GM18951 (cell line): ENCODE data around the gene RER1.

Source experiments
- POLR2A ChIP-seq: IDR thresholded peaks from 4 replicates; pipeline ENCODE4 v1.6.1; 2011; ENCODE audit warnings: mild to moderate bottlenecking; ENCODE audit not compliant: insufficient read length, insufficient read depth; ENCODE audit errors: extremely low read depth
- in situ Hi-C: fragments of 300-500 bp; cut with MboI; formaldehyde crosslinking; loops from one replicate; pipeline ENCODE4 v1.12.0; 2022; ENCODE audit warnings: low sequenced_read_pairs, mixed read lengths, inconsistent platforms; ENCODE audit not compliant: unreplicated experiment

RER1 gene

DNA sequence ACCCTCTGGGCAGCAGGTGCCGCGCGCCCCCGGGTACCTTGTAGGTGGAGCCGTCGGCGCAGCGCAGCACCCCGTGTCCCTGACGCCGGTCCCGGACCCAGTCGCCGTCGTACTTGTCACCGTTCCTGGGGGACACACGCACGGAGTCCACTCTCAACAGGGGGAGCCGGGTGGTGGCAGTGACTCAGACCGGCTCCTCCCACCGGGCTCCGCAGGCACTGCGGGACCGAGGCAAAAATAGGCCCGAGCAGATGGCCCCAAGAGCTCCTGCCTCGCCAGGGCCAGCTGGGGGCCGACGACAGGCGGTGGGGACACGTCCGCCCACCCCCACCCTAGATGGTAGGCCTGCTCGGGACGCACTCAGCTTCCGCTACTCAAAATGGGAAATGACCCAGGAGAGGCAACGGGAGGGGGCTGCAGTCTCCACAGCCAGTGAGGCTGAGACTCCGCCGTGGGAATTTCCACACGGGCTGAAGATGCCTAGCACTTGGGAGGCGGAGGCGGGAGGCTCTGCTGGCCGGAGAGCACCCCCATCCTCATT, 6.6 kb upstream of the RER1 start:
- in situ Hi-C loops, result no loop called here
- TF ChIP-seq POLR2A, result no peak

DNA sequence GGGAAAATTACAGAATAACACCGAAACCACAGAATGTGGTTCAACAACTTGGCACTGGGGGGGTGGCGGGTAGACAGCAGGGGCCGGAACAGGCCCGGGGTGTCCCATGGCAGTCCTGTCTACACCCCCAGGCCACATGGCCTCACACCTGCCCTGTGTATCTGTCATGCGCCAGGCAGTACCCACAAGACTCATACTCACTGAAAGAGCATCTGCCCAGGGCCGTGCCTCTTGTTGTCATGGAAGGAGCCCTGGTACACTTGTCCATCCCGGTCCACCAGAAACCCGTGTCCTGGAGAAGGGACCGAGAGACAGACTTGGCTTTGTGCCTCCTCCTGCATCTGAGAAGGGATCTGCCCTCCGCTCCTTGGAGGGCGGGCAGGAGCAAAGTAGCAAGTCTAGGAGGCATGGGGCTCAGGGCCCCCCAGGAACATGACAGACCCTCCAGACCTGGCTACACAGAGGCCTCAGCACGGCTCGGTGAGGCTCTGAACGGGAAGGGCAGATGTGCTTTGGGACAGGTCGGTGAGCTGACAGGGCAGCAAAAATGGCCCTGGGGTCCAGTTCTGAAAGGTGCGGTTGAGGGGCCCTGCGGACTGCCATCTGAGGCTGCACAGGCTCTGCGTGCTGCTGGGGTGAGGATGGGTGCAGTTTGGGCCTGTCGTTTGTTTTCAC, 5.9 kb upstream of the RER1 start:
- no peak for TF ChIP-seq POLR2A
- in situ Hi-C loops, result no loop called here

DNA sequence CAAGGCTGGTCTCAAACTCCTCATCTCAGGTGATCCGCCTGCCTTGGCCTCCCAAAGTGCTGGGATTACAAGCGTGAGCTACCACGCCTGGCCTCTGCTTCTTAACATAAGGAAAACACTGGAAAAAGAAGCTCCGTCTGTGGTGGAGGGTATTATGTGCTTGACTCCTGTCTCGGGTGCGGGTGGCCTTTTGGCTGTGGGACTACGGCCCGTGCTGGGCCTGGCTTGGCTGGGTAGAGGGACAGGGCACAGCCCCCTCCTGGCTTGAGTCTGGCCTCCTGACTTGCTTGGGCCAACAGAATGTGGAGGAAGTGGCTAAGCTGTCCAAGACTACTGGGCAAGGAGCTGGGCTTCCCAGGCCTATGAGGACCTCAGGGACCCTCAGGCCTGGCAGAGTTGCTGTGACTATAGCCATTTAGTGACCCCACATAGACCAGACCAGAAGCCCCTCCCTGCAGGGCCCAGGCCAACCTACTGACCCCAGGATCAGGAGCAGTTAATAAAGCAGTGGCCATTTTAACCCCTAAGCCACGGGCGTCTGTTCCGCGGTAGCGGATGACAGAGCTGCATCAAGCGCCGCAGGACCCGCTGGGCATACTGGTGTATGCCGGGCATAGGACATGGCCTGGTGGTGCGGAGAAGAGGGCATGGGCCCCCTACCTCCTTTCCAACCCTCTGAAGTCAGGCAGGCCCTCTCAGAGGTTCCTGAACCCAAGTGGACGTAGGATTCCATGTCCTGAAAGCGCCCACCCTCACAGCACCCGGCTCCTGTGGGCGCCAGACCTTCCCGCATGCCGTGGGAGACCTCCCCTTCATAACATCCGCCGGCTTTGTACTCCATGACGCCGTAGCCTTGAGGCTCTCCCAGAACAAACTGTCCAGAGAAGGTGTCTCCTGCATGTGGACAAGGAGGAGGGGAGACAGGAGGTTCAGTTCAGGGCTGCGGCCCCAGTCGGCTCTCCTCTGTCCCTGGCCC, 4.7 kb upstream of the RER1 start:
- in situ Hi-C loops, result no loop called here
- no peak for TF ChIP-seq POLR2A

DNA sequence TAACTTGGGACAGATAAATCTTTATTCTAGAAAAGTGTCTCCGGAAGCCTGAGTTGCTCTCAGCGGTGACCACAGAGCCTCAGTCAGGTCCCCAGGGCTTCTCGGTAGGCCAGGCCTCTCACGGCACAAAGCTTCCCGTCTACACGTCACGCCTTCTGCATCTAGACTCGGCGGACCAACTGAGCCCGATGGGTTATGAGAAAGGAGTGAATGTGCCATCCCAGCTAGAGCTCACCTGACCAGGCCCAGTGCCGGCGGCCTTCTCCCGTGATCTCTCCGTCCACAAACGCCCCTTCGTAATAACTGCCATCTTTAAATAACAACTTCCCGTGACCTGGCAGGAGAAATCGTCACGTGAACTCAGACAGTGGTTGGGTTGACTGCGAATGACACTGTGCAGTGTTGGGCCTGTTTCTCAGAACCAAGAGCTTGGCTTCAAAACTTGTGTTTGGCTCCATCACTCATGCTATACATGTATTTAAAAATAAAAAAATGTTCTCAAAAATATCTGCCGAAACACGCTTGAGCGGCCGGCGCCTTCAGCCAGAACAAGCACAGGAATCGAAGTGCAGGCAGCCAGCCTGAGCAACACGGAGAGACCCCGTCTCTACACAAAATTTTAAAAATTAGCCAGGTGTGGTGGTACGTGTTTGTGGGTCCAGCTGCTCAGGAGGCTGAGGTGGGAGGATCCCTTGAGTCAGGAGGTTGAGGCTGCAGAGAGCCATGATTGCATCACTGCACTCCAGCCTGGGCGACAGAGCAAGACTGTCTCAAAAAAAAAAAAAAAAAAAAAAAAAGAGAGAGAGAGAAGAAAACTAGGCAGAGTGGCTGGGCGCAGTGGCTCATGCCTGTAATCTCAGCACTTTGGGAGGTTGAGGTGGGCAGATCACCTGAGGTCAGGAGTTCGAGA, 3.4 kb upstream of the RER1 start:
- peak; percentile 22 for TF ChIP-seq POLR2A
- in situ Hi-C loops, result no loop called here

DNA sequence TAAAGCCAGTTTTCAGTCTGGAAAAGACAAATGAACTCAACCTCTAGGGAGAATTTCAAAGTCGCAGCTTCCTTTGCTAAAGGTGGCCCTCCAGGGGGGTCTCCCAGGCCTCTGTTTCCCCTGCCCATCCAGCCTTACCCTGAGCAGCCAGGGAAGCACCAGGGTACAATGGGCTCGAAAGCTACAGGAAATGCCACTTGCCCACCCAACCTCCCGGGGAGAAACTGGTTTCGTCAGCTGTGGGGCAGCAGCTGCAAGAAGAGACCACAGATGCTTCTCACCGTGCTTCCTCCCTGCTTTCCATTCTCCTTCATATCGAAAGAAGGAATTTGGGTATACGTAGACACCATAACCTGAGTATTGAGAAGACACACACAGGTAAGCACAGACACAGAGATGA, 2.0 kb upstream of the RER1 start:
- in situ Hi-C loops, result no loop called here
- no peak for TF ChIP-seq POLR2A

- TF ChIP-seq POLR2A, result no peak
- in situ Hi-C loops, result no loop called here
These were observed 379 bp downstream of the RER1 start for GRCh38 chr1:2391931-2392509.

DNA sequence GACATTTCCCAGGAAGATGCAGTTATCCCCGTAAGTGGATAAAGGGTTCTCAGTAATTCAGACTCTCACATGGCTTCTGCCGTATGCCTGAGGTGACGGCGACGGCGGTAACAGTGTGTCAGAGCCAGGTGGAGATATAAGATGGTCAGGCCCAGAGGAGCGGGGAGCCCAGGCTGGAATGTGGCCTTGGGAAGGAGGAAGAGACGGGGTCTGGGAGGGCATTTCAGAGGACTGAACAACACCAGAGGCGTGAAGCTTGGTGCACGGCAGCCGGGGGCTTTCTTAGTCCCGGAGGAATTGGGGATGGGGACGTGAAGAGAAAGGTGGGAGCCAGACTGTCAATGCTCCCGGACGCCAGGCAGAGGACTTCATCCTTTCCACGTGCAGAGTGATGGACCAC, 1.0 kb downstream of the RER1 start:
- TF ChIP-seq POLR2A, result no peak
- in situ Hi-C loops, result no loop called here

DNA sequence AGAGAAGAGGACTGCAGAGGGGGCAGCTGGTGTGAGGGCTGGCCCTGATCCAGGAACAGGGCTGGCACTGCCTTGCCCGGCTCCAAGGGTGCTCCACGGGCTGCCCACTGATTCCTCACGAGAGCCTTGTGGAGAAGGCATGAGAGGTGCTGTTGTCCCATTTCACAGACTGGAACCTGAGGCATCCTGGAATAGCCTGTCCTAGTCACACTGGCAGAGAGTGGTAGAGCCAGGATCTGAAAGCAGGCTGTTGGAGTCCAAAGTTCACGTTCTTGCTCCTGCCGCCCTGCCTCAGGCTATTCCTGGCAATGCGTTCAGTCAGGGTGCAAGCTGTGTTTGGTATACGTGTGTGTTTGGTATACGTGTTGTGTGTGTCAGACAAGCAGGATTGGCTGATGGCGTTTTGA, 1.8 kb downstream of the RER1 start:
- TF ChIP-seq POLR2A, result peak; percentile 3
- in situ Hi-C loops, result no loop called here

DNA sequence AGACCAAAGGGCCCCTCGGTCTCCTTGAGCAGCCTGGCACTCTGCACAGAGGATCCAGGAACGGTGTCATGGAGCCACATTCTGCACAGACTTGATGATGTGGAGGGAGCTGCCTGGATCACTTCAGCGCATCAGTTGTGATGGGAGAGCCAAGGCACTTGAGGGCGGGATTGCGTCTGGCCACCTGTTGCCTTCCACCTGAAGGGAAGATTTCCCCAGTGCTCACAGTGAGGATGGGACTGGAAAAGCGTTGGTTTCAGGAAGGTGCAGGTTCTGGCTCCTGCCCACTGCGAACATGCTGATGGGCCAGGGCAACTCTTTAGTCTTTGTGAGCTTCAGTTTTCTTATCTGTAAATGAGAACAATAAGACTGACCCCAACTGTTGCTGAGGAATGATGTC, 2.6 kb downstream of the RER1 start:
- TF ChIP-seq POLR2A, result no peak
- in situ Hi-C loops, result no loop called here

GRCh38 chr1:2394761-2395160, 3.1 kb downstream of the RER1 start:
- in situ Hi-C loops, result loop anchor here (5.0 kb wide), 1 partner anchor 207 kb away; no protein-coding TSS in a partner anchor
- no peak for TF ChIP-seq POLR2A

GRCh38 chr1:2395245-2395644, 3.6 kb downstream of the RER1 start:
- TF ChIP-seq POLR2A, result no peak
- in situ Hi-C loops, result loop anchor here (5.0 kb wide), 1 partner anchor 208 kb away; no protein-coding TSS in a partner anchor

DNA sequence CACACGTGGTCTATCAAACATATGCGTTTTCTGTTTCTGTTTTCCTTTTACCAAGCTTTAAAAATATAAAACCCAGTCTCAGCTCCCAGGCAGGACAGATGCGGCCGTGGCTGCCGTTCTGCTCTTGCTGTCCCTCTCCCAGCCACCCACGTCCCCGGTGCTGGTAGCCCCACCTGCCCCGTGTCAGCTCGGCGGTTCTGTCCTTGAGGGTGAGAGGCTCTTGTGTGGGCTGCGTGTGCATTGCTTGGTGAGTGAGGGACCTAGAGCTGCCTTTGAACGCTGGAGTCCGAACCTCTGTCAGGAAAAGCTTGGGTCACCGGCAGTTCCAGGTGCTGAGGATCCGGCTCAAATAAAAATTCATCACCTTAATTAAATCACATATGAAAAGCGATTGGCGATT, 4.4 kb downstream of the RER1 start:
- TF ChIP-seq POLR2A, result no peak
- in situ Hi-C loops, result loop anchor here (5.0 kb wide), 1 partner anchor 209 kb away; no protein-coding TSS in a partner anchor

GRCh38 chr1:2396476-2396875, 4.8 kb downstream of the RER1 start:
- TF ChIP-seq POLR2A, result no peak
- in situ Hi-C loops, result loop anchor here (5.0 kb wide), 1 partner anchor 209 kb away; no protein-coding TSS in a partner anchor
